ENCODE measurements around the gene KIAA0825. TPM values are rescaled to one million over a fixed set of nuclear protein-coding genes. Genes with fewer than 3 reads are reported as not detected.

Gene KIAA0825
- total and polyA plus RNA-seq, 2 of the 8 experiments (the other 6 are each of a cell fraction or from before 2014, with no cell fraction given), result 0.60 to 1.0 TPM

DNA sequence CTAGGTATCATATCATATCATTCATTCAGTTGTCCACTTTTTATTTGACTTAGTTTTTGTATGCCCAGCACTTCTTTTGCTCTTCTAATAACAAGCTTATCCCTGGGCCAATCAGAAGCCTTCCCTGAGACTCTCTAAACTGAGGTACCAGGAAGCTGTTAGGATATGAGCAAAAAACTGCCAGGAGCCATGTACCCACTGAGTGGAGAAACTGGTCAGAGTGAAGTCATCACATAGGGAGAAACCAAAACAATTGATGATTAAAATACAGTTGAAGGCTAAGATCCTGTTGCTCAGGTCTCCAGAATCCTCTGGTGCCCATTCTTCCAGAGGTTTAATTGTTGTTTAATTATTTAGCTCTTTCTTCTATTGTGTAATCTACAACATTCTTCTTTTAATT is 120.2 kb downstream of the KIAA0825 start:
- no peaks in the 10 kb centered on the region for H3K79me2 ChIP-seq (ENCODE audit: control insufficient read depth in 1 of 2, insufficient read depth in 2 of 2, low read length in 2 of 2)
- H3K18ac ChIP-seq (ENCODE audit: extremely low read depth, low read length), result no peak overlapping the region
- H3K27me3 ChIP-seq (replicated peaks in 1 of 4; ENCODE audit: control insufficient read depth in 3 of 4, extremely low read depth in 1 of 4, insufficient read depth in 3 of 4, low read length in 3 of 4), result no peaks in the 10 kb centered on the region
- H4K8ac ChIP-seq (ENCODE audit: extremely low read depth, insufficient read depth, low read length), result no peak overlapping the region
- H3K4me2 ChIP-seq (ENCODE audit: insufficient read depth in 1 of 2, low read depth in 2 of 2, low read length in 2 of 2), result no peak overlapping the region
- H3K79me1 ChIP-seq (ENCODE audit: low read depth, low read length), result no peaks in the 10 kb centered on the region
- H3K36me3 ChIP-seq (ENCODE audit: control insufficient read depth in 2 of 4, insufficient read depth in 4 of 4, low read length in 3 of 4), result no peaks in the 10 kb centered on the region
- no peak for FAIRE-seq
- H3K4me3 ChIP-seq (ENCODE audit: extremely low read depth in 1 of 4, insufficient read depth in 2 of 4, low read depth in 3 of 4, low read length in 4 of 4), result no peak overlapping the region
- DNase-seq (ENCODE audit: low read depth in 1 of 2, low spot score in 2 of 2), result no peak
- ChIA-PET CTCF (ENCODE audit: partially characterized antibody) (interaction anchor here (0.8 to 1.2 kb wide), 2 partner anchors 30 to 599 kb away, joined by 3 read pairs; no protein-coding TSS in a partner anchor), POLR2A (ENCODE audit: partially characterized antibody) (no interaction called here)
- H4K20me1 ChIP-seq (replicated peaks in 1 of 2; ENCODE audit: control insufficient read depth in 1 of 2, insufficient read depth in 2 of 2, low read length in 2 of 2), result no peaks in the 10 kb centered on the region
- no peak overlapping the region for H4K91ac ChIP-seq (replicated peaks; ENCODE audit: insufficient read length, low read length)
- TF ChIP-seq SP1 (IDR thresholded peaks at IDR 0.05; ENCODE audit: low read depth, low read length), result no peak
- TF ChIP-seq, protein P1, sequence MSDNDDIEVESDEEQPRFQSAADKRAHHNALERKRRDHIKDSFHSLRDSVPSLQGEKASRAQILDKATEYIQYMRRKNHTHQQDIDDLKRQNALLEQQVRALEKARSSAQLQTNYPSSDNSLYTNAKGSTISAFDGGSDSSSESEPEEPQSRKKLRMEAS (IDR thresholded peaks at IDR 0.05), result no peak
- H3K9ac ChIP-seq (replicated peaks in 1 of 4; ENCODE audit: extremely low read depth in 1 of 4, low read depth in 3 of 4, low read length in 3 of 4), result no peak overlapping the region
- no peak overlapping the region for H2BK120ac ChIP-seq (replicated peaks; ENCODE audit: low read depth, low read length)
- H4K5ac ChIP-seq (ENCODE audit: insufficient read length, low read depth, low read length), result no peak overlapping the region
- no peak overlapping the region for H3K23ac ChIP-seq (ENCODE audit: insufficient read length)
- no peak overlapping the region for H2AFZ ChIP-seq (ENCODE audit: low read length)
- no peak overlapping the region for H2AK5ac ChIP-seq (ENCODE audit: low read depth, low read length)
- H3K27ac ChIP-seq (ENCODE audit: low read depth, low read length), result no peak overlapping the region
- H2BK20ac ChIP-seq (ENCODE audit: low read length), result no peak overlapping the region
- no peaks in the 10 kb centered on the region for H3K4me1 ChIP-seq (replicated peaks in 1 of 4; ENCODE audit: control insufficient read depth in 3 of 4, insufficient read depth in 4 of 4, low read length in 3 of 4)
- H2BK12ac ChIP-seq (ENCODE audit: low read depth, low read length), result no peak overlapping the region
- no peak overlapping the region for H2BK15ac ChIP-seq (ENCODE audit: low read length)
- H3K9me3 ChIP-seq (ENCODE audit: insufficient read depth in 2 of 2, low read depth in 1 of 2, low read length in 1 of 2), result no peaks in the 10 kb centered on the region
- no peak overlapping the region for H3K14ac ChIP-seq (ENCODE audit: insufficient read length)
- no peaks in the 10 kb centered on the region for H3K23me2 ChIP-seq (ENCODE audit: low read depth, low read length)
- no peak overlapping the region for H3K56ac ChIP-seq (replicated peaks; ENCODE audit: insufficient read length, low read depth, low read length)
- no peak overlapping the region for H2BK5ac ChIP-seq (ENCODE audit: low read depth, low read length)
- no peak overlapping the region for H3K4ac ChIP-seq (replicated peaks; ENCODE audit: insufficient read length, low read depth, low read length)
